HUES48 (cell line): Measurements from ENCODE around the gene HDAC4.

Source experiments
- H3K27ac ChIP-seq: one replicate; pipeline ENCODE4 v1.7.0; 2013; ENCODE audit warnings: low read depth, low read length, inconsistent platforms
- H3K27me3 ChIP-seq: 2 replicates; pipeline ENCODE4 v1.6.1; 2013; ENCODE audit warnings: mild to moderate bottlenecking, low read length; ENCODE audit not compliant: control insufficient read depth, insufficient read depth
- H3K36me3 ChIP-seq: 2 replicates; pipeline ENCODE4 v1.6.1; 2013; ENCODE audit warnings: low read length; ENCODE audit not compliant: control insufficient read depth, insufficient read depth
- H3K4me1 ChIP-seq: 2 replicates; pipeline ENCODE4 v1.6.1; 2013; ENCODE audit warnings: mild to moderate bottlenecking, low read length; ENCODE audit not compliant: control insufficient read depth, insufficient read depth
- H3K4me3 ChIP-seq: 2 replicates; pipeline ENCODE4 v1.5.1; 2013; ENCODE audit warnings: mild to moderate bottlenecking, low read depth, low read length
- H3K9ac ChIP-seq: 2 replicates; pipeline ENCODE4 v1.6.1; 2013; ENCODE audit warnings: mild to moderate bottlenecking, low read depth, low read length, moderate library complexity
- H3K9me3 ChIP-seq: 2 replicates; pipeline ENCODE4 v1.6.1; 2013; ENCODE audit warnings: low read length; ENCODE audit not compliant: control insufficient read depth, insufficient read depth

The HDAC4 gene

GRCh38 chr2:239208465-239209180 is 192.2 kb downstream of the HDAC4 start:
- H3K27me3 ChIP-seq, result no peaks in the 10 kb centered on the region
- H3K4me1 ChIP-seq, result peaks cover 35% of the 10 kb centered on the region

GRCh38 chr2:239206851-239207250 is 194.0 kb downstream of the HDAC4 start:
- no peaks in the 10 kb centered on the region for H3K36me3 ChIP-seq
- no peak overlapping the region for H3K9ac ChIP-seq

More at GRCh38 chr2:239208465-239209180, 192.2 kb downstream of the HDAC4 start:
- H3K27ac ChIP-seq, result no peak overlapping the region
- no peak overlapping the region for H3K4me3 ChIP-seq
- no peaks in the 10 kb centered on the region for H3K36me3 ChIP-seq
- no peaks in the 10 kb centered on the region for H3K9me3 ChIP-seq
- H3K9ac ChIP-seq, result no peak overlapping the region

GRCh38 chr2:239206042-239206441 is 194.8 kb downstream of the HDAC4 start:
- Histone ChIP-seq H3K4me3 (no peak overlapping the region), H3K36me3 (no peaks in the 10 kb centered on the region), H3K27me3 (no peaks in the 10 kb centered on the region), H3K27ac (no peak overlapping the region), H3K9ac (no peak overlapping the region), H3K4me1 (peaks cover 36% of the 10 kb centered on the region), H3K9me3 (no peaks in the 10 kb centered on the region)

More at GRCh38 chr2:239206851-239207250, 194.0 kb downstream of the HDAC4 start:
- H3K9me3 ChIP-seq, result no peaks in the 10 kb centered on the region
- peaks cover 28% of the 10 kb centered on the region for H3K4me1 ChIP-seq
- no peaks in the 10 kb centered on the region for H3K27me3 ChIP-seq
- no peak overlapping the region for H3K4me3 ChIP-seq
- no peak overlapping the region for H3K27ac ChIP-seq

GRCh38 chr2:239204876-239205468 is 195.8 kb downstream of the HDAC4 start:
- Histone ChIP-seq H3K36me3 (no peaks in the 10 kb centered on the region), H3K4me3 (no peak overlapping the region)

GRCh38 chr2:239204136-239204875 is 196.5 kb downstream of the HDAC4 start:
- H3K9me3 ChIP-seq, result no peaks in the 10 kb centered on the region
- no peak overlapping the region for H3K9ac ChIP-seq
- H3K36me3 ChIP-seq, result no peaks in the 10 kb centered on the region
- no peak overlapping the region for H3K4me3 ChIP-seq
- H3K27me3 ChIP-seq, result no peaks in the 10 kb centered on the region
- H3K27ac ChIP-seq, result no peak overlapping the region
- peaks cover 28% of the 10 kb centered on the region for H3K4me1 ChIP-seq

More at GRCh38 chr2:239204876-239205468, 195.8 kb downstream of the HDAC4 start:
- Histone ChIP-seq H3K9ac (no peak overlapping the region), H3K9me3 (no peaks in the 10 kb centered on the region), H3K4me1 (peaks cover 32% of the 10 kb centered on the region), H3K27me3 (no peaks in the 10 kb centered on the region), H3K27ac (no peak overlapping the region)

- no peak overlapping the region for H3K27ac ChIP-seq
- H3K9ac ChIP-seq, result no peak overlapping the region
- H3K27me3 ChIP-seq, result no peaks in the 10 kb centered on the region
- H3K4me3 ChIP-seq, result no peak overlapping the region
- H3K4me1 ChIP-seq, result peaks cover 26% of the 10 kb centered on the region
- H3K9me3 ChIP-seq, result no peaks in the 10 kb centered on the region
- peaks cover 1% of the 10 kb centered on the region; the same call in 1 of the 2 replicates for H3K36me3 ChIP-seq
Observed at GRCh38 chr2:239203443-239204135, 197.2 kb downstream of the HDAC4 start.

GRCh38 chr2:239202836-239203235 is 198.0 kb downstream of the HDAC4 start:
- no peak overlapping the region for H3K27ac ChIP-seq
- peaks cover 9% of the 10 kb centered on the region for H3K36me3 ChIP-seq
- H3K4me1 ChIP-seq, result peaks cover 22% of the 10 kb centered on the region
- H3K4me3 ChIP-seq, result no peak overlapping the region
- H3K9ac ChIP-seq, result no peak overlapping the region
- no peaks in the 10 kb centered on the region for H3K9me3 ChIP-seq
- H3K27me3 ChIP-seq, result no peaks in the 10 kb centered on the region

- H3K9ac ChIP-seq, result no peak overlapping the region
- no peak overlapping the region for H3K27ac ChIP-seq
- H3K4me3 ChIP-seq, result no peak overlapping the region
- peaks cover 9% of the 10 kb centered on the region for H3K36me3 ChIP-seq
- peaks cover 22% of the 10 kb centered on the region for H3K4me1 ChIP-seq
- no peaks in the 10 kb centered on the region for H3K27me3 ChIP-seq
- no peaks in the 10 kb centered on the region for H3K9me3 ChIP-seq
Observed at GRCh38 chr2:239202343-239202742, 198.5 kb downstream of the HDAC4 start.

- H3K4me1 ChIP-seq, result peaks cover 22% of the 10 kb centered on the region
- H3K27me3 ChIP-seq, result no peaks in the 10 kb centered on the region
- no peak overlapping the region for H3K27ac ChIP-seq
- H3K36me3 ChIP-seq, result peaks cover 9% of the 10 kb centered on the region
- H3K4me3 ChIP-seq, result no peak overlapping the region
- no peaks in the 10 kb centered on the region for H3K9me3 ChIP-seq
- no peak overlapping the region for H3K9ac ChIP-seq
Observed at GRCh38 chr2:239201884-239202283, 198.9 kb downstream of the HDAC4 start.

GRCh38 chr2:239201531-239201876 is 199.3 kb downstream of the HDAC4 start:
- Histone ChIP-seq H3K27me3 (no peaks in the 10 kb centered on the region), H3K9me3 (no peaks in the 10 kb centered on the region), H3K36me3 (peaks cover 11% of the 10 kb centered on the region), H3K4me3 (no peak overlapping the region), H3K4me1 (peaks cover 22% of the 10 kb centered on the region), H3K9ac (no peak overlapping the region), H3K27ac (no peak overlapping the region)
